GM21447 (cell line): ENCODE results near the gene S100G.

ENCODE experiments used
- ATAC-seq: cut with Tn5 transposase; IDR thresholded peaks from one replicate; pipeline ENCODE4 v1.9.1; 2021; ENCODE audit not compliant: unreplicated experiment

The S100G gene

DNA sequence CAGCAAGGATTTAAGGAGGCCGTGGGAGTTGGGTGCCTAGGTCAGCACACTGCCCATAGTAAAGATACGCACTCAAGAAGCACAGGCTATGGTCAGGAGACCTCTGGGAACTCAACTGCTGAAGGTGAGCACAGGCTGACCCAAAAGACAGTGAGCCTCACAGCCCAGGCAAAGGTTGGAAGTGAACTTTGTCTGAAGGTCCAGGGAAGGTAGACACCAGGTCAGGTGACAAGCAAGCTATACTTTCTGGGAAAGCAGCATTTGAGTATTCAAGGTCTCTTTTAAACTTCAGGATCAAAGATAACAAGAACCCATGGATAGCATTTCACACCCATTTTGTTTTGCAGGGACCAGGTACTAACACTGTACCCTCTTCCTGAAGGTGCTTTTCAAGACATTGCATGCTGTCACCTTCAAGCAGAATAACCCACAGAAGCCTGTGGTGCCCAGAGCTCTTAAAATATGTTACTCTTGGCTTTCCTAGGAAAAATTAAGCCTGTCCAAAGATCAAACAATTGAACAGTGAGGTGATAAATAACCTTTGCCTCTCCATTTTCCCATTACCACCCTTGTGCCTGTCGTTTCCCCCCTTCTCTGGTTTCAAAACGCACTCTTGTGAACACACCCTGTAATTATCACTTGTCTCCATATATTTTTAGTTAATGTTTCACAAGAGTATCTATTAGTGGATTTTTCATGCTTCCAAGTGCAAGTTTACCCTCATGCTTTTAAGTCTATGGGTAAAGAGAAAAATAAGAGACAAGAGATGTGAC, 3.4 kb upstream of the S100G start:
- no peak for ATAC-seq

DNA sequence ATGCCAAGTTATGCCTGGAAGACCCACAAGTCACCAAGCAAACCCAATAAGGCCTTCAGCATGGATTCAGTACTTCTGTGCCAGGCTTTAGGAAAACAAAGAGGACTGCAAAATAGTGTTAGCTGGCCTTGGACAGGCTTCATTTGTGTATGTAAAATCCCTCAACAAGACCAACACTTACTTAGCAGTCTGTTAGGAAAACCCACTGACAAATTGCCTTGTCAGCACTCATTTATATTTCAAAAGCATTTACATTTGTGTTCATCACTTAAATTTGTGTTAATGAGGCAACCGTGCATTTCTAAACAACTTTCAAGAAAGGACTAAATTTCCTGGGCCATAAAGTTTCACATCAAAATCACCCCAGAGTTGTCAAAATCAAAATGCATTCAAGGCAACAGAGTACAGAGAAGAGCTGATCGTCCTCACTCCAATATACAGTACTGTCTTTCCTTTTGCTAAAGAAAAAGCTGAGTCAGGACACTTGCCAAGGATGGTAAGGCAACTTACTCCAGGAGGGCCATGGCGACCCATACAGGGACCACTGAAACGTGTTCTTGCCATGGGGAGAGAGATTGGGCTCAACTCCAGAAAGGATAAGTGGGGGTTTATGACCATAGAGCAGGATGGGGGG, 1.6 kb downstream of the S100G start:
- no peak for ATAC-seq

DNA sequence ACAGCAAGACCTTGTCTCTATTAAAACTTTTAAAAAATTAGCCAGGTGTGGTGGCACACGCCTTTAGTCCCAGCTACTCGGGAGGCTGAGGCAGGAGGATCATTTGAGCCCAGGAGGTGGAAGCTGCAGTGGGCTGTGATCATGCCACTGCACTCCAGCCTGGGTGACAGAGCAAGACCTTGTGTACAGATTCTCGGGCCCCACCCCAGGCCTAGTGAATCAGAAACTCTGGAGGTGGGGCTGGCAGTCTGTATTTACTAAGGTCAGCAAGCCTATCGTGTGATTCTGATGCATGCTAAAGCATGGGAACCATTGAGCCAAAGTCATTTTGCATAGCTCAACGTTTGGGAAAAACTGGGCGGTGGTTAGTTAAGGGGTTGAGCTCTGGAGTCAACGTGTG, 3.5 kb downstream of the S100G start:
- no peak for ATAC-seq

DNA sequence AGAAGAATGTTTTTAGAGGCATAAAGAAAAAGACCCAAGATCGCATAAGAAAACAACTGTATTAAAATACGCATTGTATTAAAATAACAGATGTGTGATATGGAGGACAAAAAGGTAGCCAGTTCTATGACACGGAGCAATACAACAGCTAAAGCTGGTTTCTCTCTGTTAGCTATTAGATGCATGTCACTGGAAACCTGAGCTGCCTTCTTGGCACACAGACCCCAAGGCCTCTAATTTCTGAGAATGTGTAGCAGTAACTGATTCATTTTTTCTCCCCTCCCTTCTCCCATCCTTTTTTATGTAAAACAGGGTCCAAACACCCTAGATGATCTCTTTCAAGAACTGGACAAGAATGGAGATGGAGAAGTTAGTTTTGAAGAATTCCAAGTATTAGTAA, 4.1 kb downstream of the S100G start:
- no peak for ATAC-seq

DNA sequence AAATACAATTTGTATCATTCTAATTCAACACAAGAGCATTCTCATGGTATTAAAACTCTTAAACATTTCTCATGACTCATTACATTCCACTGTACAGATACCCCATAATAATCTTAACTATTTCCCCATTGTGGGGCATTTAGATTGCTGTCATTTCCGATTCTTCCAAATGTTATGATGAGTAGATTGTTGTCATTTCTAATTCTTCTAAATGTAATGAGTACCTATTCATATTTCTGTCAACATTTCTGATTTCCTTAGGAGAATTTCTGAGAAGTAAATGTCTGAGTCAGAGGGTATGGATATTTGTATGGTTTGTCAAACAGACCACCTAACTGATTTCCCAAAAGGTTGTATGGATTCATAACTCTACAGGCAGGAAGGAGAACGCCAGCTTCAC, 8.3 kb downstream of the S100G start:
- no peak for ATAC-seq

DNA sequence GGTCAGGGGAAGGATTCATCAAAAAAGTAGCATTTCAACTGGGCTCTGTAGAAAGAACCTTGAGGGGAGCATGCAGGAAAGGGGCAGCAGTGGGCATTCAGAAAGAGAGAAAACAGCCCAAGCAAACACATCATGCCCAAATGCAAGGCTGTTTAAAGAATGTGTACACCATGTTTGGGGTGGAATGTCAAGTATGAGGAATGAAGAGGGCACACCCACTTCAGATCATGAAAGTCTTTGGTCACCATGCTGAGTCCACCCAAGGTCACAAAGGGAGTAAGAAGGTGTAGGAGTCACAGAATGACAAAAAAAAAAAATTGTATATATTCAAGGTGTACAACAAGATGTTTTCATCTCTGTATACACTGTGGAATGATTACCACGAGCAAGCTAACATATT, 9.4 kb downstream of the S100G start:
- ATAC-seq, result no peak

DNA sequence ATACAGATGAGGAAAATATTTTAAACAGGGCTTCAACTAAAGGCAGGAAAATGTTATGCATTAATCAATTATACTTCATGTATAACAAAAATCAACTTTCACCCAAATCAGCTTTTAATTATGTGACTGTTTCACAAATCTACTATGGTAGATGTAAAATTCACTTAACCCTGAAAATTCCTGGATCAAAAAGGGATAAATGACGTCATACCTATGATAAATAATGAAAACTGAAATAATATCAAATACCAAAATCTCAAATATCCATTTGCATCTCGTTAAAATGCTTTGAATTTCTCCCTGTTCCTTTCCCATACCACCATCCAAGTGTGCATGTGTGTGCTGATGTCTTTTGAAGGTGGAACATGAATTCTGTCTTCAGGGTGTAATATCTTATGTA, 11.5 kb downstream of the S100G start:
- ATAC-seq, result no peak

DNA sequence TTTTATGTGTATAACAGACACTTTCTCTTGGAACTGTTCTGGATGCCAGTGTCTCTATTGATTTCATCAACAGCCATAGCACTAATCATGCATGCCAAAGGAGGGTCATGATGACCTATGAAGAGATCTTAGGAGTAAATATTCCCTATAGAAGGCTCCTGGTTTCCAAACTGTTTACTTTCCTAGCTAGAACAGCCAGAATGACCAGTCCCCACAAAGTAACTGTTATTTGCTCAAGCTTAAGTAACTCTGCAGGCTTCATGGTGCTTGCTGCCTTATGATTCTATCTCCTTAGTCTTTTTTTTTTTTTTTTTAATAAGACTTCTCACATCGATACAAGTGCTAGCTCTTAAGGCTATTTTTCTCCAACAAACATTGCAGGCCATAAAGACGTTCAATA, 12.4 kb downstream of the S100G start:
- no peak for ATAC-seq

DNA sequence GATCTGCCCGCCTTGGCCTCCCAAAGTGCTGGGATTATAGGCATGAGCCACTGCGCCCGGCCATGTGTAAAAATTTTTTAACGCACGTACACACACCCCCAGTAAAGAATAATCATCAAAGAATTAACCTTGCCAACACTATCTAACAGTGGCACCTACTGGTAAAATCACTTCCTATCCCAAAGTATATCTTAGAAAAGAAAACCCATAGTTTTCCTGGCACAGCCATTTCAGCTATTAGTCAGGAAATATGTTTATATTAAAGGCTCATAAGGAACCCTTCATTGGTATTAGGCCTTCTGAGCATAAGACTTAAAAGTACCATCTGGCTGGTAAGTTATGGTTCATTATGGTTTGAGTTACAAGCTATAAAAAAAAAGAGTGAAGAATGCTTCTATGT, 14.1 kb downstream of the S100G start:
- no peak for ATAC-seq

DNA sequence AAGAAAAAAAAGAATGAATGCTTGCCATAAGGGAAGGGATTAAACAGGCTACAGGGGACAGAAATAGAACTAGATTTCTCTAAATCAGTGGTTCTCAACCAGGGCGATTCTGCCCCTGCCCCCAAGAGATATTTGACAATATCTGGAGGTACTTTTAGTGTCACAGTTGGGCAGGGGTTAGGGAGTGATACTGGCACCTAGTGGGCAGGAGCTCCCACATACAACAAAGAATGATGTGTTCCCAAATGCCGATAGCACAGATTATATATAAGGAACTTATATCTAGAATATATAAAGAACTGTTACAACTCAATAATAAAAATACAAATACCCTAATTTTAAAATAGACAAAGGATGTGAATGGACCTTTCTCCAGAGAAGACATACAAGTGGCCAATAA, 14.7 kb downstream of the S100G start:
- no peak for ATAC-seq

DNA sequence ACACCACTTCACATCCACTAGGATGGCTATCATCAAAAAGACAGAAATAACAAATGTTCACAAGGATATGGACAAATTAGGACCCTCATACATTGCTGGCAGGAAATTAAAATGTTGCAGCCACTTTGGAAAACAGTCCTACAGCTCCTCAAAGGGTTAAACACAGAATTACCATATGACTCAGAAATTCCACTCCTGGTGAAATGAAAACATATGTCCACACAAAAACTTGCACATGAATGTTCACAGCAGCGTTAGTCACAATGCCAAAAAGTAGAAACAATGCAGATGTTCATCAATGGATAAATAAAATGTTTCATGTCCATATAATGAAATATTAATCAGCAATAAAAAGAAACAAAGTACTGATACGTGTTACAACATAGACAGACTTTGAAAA, 15.1 kb downstream of the S100G start:
- no peak for ATAC-seq

DNA sequence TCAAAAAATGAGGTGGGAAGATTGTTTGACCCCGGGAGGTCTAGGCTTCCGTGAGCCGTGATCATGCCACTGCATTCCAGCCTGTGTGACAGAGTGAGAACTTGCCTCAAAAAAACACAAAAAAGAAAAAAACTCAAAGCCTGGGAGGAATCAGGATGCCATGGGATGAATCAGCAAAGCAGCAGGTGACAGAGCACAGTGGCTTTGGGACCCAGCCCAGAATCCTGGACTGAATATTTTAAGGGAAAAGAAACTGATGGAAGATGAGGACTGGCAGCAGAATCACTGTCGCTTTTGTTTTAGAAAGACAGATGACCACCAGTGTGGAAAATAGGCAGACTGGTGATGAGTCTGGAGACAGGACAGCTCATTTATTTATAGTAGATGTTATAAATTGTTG, 16.6 kb downstream of the S100G start:
- no peak for ATAC-seq

DNA sequence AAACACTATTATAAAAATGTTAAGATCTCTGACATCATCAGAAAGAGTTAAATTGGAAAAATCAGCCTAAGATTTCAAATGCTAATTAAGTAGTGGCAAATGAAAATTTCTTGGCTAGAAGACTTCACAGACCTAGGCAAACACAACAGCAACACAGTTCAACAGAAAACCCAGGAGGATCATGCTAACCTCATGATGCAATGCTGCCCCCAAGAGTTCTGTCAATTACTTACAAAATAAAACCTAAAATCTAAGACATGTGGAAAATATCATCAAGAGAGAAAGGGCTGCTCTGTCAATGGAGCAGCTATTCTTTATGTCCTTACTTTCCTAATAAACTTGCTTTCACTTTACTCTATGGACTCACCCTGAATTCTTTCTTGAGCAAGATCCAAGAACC, 21.0 kb downstream of the S100G start:
- no peak for ATAC-seq

DNA sequence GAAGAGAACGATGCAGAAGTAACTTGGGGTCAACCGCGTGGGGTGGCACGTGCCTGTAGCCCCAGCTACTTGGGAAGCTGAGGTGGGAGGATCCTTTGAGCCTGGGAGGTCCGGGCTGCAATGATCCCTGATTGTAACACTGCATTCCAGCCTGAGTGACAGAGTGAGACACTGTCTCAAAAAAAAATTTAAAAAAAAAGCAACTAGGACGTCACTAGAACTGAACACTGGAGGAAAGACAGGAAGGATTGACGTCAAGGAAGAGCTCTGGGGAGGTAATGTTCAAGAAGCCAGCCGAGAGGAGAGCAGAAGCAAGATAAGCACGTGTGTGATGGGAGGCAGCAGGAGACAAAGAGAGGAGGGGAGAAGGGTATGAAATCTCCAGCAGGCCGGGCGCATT, 28.7 kb downstream of the S100G start:
- ATAC-seq, result no peak

DNA sequence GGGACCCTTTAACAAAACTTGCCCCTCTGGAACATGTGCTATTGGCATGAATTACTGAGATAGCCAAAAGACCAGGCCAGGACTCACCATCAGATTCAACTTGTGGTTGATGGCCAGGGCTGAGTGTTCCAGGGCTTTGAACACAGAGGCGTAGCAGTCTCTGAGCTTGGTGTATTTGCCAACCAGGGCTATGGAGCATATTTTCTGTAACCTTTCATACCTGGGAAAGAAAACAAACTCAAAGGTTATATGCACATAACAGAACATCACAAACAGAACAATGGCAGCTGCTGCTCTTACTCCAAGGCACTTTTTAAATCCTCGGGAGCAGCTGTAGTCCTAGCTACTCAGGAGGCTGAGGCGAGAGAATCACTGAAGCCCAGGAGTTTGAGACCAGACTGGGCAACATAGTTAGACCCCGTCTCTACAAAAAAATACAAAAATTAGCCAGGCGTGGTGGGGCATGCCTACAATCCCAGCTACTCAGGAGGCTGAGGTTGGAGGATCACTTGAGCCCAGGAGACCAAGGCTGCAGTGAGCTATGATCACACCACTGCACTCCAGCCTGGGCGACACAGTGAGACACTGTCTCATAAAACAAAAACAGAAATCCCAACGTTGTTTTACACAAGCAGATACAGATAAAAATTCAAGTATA, 33.2 kb downstream of the S100G start:
- no peak for ATAC-seq

DNA sequence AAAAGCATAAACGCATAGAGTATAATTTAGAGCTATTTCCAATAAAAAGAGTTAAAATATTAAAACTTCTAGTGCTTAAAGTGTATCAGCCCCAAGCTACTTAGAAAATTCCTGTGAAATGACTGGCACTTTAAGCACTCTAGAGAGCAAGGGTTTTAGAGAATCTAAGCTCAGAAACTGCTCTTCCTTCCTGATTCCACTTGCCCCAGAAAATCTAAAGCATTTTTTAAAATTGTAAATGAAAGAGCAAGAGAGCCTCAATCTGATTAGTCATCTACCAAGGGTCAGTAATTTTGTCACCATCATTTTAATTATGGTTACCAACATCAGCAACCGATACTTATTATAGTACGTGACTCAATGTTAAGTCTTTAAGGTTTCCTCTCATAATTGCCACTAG, 37.6 kb downstream of the S100G start:
- ATAC-seq, result no peak

DNA sequence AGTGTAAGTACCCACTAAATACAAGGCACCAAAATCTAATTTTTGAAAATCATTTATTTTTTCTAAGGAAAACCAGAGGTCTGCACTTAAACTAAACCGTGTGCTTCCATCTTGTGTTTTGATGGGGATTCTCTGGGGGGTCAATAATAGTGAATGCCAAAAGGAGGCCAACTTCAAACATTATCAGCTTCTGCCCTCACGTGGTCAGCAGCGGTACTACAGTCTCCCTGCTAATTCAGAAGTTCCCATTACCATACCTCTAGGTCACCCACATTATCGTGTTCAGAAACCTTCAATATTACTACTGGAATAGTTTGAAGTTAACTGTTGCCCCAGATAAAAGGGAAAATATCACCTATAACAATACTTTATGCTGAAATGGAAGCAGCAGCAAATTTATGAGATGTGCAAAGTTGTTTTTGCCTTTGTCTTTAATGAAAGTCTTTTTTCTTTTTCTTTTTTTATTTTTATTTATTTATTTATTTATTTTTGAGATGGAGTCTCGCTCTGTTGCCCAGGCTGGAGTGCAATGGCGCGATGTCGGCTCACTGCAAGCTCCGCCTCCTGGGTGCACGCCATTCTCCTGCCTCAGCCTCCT, 45.2 kb downstream of the S100G start:
- ATAC-seq, result no peak

DNA sequence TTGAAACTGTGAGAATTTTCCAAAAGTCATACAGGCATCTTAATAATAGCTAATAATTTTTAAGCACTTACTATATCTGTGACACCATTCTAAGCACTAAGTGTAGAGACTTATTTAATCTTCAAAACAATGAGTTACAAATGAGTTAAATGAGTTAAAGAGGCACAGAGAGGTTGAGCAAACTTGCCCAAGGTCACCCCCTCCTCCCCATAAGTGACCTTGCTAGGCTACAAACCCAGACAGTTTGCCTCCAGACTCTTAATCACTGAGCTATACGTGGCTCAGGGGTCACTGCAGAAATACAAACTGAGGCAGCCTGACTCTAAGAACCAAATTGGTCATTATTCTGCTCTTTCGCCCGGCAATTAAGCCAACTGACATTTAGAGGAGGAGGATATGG, 47.0 kb downstream of the S100G start:
- ATAC-seq, result no peak

DNA sequence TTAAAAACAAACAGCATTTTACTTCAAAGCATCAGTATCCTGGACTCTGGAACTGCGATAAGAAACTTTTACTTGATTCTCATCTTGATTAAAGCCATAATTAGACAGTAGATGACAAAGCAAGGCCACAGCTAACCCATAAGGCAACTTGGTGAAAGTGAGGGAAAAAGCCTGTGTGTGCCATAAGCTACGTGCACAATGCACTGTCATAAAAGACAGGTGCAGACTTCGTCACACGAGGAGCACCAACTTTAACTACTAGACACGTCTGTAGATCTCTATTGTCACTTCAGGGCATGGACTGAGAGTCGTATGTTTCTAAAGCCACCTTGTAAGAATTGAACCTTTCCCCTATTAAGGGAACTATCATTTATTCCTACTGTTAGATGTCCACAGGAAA, 49.4 kb downstream of the S100G start:
- ATAC-seq, result no peak

DNA sequence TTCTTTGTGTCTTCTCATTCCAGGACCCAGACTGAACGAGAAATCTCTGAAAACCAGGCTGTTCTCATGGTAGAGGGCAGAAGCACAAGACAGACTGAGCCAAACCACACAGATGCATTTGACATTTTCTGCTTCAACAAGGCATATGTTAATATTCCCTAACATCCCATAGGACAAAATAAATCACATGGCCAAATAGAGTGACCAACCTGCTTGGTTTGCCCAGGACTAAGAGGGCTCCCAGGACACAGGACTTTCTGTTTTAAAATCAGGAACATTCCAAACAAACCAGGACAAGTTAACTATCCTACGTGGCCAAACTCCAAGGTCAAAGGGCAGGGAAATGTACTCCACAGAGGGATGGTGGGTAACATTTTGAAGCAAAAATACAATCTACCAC, 50.8 kb downstream of the S100G start:
- ATAC-seq, result no peak

DNA sequence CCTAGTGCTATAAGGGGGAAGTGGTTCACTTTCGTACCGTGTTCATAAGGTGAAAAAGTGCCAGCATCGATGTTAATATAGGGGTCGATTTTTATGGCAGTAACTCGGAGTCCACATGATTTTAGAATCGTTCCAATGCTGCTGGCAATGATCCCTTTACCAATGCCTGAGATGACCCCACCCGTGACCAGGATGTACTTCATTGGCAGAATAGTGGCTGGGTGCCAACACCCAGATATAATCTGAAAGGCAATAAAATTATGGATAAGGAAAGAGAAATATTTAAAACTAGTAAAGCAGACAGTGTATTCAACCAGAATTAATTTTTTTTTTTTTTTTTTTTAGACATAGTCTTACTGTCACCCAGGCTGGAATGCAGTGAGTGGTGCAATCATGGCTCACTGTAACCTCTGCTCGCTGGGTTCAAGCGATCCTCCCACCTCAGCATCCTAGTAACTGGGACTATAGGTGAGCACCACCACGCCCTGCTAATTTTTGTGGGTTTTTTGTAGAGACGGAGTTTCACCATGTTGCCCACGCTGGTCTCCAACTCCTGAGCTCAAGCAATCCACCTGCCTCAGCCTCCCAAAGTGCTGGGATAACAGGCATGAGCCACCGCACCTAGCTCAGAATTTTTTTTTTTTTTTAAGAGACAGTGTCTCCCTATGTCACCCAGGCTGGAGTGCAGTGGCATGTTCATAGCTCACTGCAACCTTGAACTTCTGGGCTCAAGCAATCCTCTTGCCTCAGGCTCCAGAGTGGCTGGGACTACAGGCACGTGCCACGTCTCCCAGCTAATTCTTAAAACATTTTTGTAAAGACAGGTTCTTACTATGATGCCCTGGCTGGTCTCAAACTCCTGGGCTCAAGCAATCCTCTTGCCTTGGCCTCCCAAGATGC, 53.0 kb downstream of the S100G start:
- ATAC-seq, result no peak
